Keratinocyte (primary cell): ENCODE results near the gene ZNF544. TPM values are rescaled to one million over a fixed set of nuclear protein-coding genes. Genes with fewer than 3 reads are reported as not detected.

Experiments
- DNase-seq: peaks from one replicate; pipeline ENCODE4 v3.0.0-alpha.2; 2011; ENCODE audit warnings: low read depth, missing footprints, low spot score
- FAIRE-seq: peaks from 2 replicates; lab custom pipeline; 2011; peaks lifted over from hg19 to GRCh38; lab: Jason Lieb, UNC
- H2AFZ ChIP-seq: 2 replicates; pipeline ENCODE4 v1.6.0; 2012; ENCODE audit warnings: low read length, control low read depth, inconsistent platforms; ENCODE audit not compliant: control insufficient read depth
- H3K27ac ChIP-seq: 2 replicates; pipeline ENCODE4 v1.5.1; 2011; ENCODE audit warnings: low read length; ENCODE audit not compliant: control insufficient read depth, insufficient read depth
- H3K27me3 ChIP-seq: 3 replicates; pipeline ENCODE4 v1.6.0; 2011; ENCODE audit warnings: low read length; ENCODE audit not compliant: control insufficient read depth, insufficient read depth; ENCODE audit errors: extremely low read depth
- H3K36me3 ChIP-seq, 2 experiments: 2 replicates in 1 of 2; 3 replicates in 1 of 2; pipeline ENCODE4 v1.5.1; 2011; ENCODE audit warnings: low read length in 2 of 2, mild to moderate bottlenecking in 1 of 2; ENCODE audit not compliant: control insufficient read depth in 2 of 2, insufficient read depth in 2 of 2; ENCODE audit errors: extremely low read depth in 1 of 2
- H3K4me1 ChIP-seq: 3 replicates; pipeline ENCODE4 v1.5.1; 2011; ENCODE audit warnings: low read length; ENCODE audit not compliant: control insufficient read depth, insufficient read depth; ENCODE audit errors: extremely low read depth
- H3K4me2 ChIP-seq: 3 replicates; pipeline ENCODE4 v1.6.0; 2011; ENCODE audit warnings: low read depth, low read length; ENCODE audit not compliant: control insufficient read depth, insufficient read depth; ENCODE audit errors: extremely low read depth
- H3K4me3 ChIP-seq, 3 experiments: fragments of 200-600 bp in 1 of 3; sonication (generic) in 1 of 3; 2 replicates in 2 of 3; 3 replicates in 1 of 3; pipeline ENCODE4 v1.5.1; 2011 to 2016; ENCODE audit warnings: low read length in 3 of 3, mild to moderate bottlenecking in 3 of 3, control low read depth in 2 of 3, inconsistent platforms in 1 of 3, low read depth in 1 of 3, mixed read lengths in 1 of 3, mixed run types in 1 of 3, moderate library complexity in 1 of 3; ENCODE audit not compliant: control insufficient read depth in 2 of 3, insufficient read depth in 2 of 3; ENCODE audit errors: extremely low read depth in 1 of 3
- H3K79me2 ChIP-seq: 2 replicates; pipeline ENCODE4 v1.6.0; 2012; ENCODE audit warnings: low read length; ENCODE audit not compliant: control insufficient read depth, insufficient read depth
- H3K9ac ChIP-seq: 3 replicates; pipeline ENCODE4 v1.6.0; 2011; ENCODE audit warnings: low read length; ENCODE audit not compliant: control insufficient read depth, insufficient read depth; ENCODE audit errors: extremely low read depth
- H3K9me1 ChIP-seq: 3 replicates; pipeline ENCODE4 v1.6.0; 2011; ENCODE audit warnings: low read length; ENCODE audit not compliant: control insufficient read depth, insufficient read depth; ENCODE audit errors: extremely low read depth
- H3K9me3 ChIP-seq: 2 replicates; pipeline ENCODE4 v1.5.1; 2012; ENCODE audit warnings: low read depth, low read length; ENCODE audit not compliant: control insufficient read depth
- H4K20me1 ChIP-seq: 3 replicates; pipeline ENCODE4 v1.6.0; 2011; ENCODE audit warnings: low read length; ENCODE audit not compliant: control insufficient read depth, insufficient read depth; ENCODE audit errors: extremely low read depth
- CTCF ChIP-seq, 3 experiments: IDR thresholded peaks in 1 of 3; conservative IDR thresholded peaks in 1 of 3; optimal IDR thresholded peaks in 1 of 3; 2 replicates in 2 of 3; 3 replicates in 1 of 3; pipeline versions ENCODE3 to v1.5.1; 2011; ENCODE audit warnings: low read length in 3 of 3, mild to moderate bottlenecking in 3 of 3, moderate library complexity in 2 of 3, control low read depth in 1 of 3, inconsistent platforms in 1 of 3; ENCODE audit not compliant: insufficient read depth in 2 of 3; ENCODE audit errors: extremely low read depth in 1 of 3
- EZH2 ChIP-seq: IDR thresholded peaks from one replicate; pipeline ENCODE4 v1.6.1; 2012; ENCODE audit warnings: inconsistent platforms, mild to moderate bottlenecking, low read length, moderate library complexity
- dilution Hi-C: fragments of 300-500 bp; cut with MboI; formaldehyde crosslinking; loops from one replicate; pipeline ENCODE4 v1.7.0; 2020; ENCODE audit warnings: low sequenced_read_pairs; ENCODE audit not compliant: extremely low pct_ligation_motif_present
- polyA plus RNA-seq, 5 experiments: library from polyadenylated mRNA; depleted of rRNA in 3 of 5; stranded (reverse) in 3 of 5; stranded (forward) in 1 of 5; unstranded in 1 of 5; fragments of >200 nt; gene quantifications; 1 replicate in 1 of 5; 2 replicates in 3 of 5; 3 replicates in 1 of 5; pipeline versions ENCODE4 v1.2.1 to v1.2.3, GENCODE V29; 2011 to 2012; ENCODE audit warnings: missing spikeins in 2 of 5, low read depth in 1 of 5, low replicate concordance in 1 of 5

Gene ZNF544
- polyA plus RNA-seq, 1 donor (not counting 4 experiments of a cell fraction or from before 2014, with no cell fraction given), result 30.9 TPM

GRCh38 chr19:58277748-58278540, 49.2 kb downstream of the ZNF544 start:
- TF ChIP-seq CTCF (optimal IDR thresholded peaks at IDR 0.05 in 1 of 3, IDR thresholded peaks at IDR 0.05 in 1 of 3, conservative IDR thresholded peaks at IDR 0.05 in 1 of 3; ENCODE audit: extremely low read depth in 1 of 3, insufficient read depth in 2 of 3, low read length in 3 of 3), result no peak
- TF ChIP-seq EZH2, result no peak
- Histone ChIP-seq H3K27me3 (no peaks in the 10 kb centered on the region), H3K27ac (peak overlapping the region; percentile 83), H3K9me1 (no peaks in the 10 kb centered on the region), H3K36me3 (peaks cover 0 to 3% of the 10 kb centered on the region in 2 experiments), H3K9ac (peak overlapping the region; percentile 93), H2AFZ (peak overlapping the region; percentile 90), H3K9me3 (no peaks in the 10 kb centered on the region), H3K79me2 (peaks cover 38% of the 10 kb centered on the region), H4K20me1 (no peaks in the 10 kb centered on the region), H3K4me1 (peaks cover 9% of the 10 kb centered on the region), H3K4me2 (peak overlapping the region; percentile 93), H3K4me3 (peak overlapping the region; percentile 88 to 94 (median 88))
- FAIRE-seq (no peak), DNase-seq (no peak)
- dilution Hi-C loops, result no loop called here

GRCh38 chr19:58278541-58279041, 49.9 kb downstream of the ZNF544 start, which contains the start of gene ZNF8:
Gene ZNF8, plus strand, starts transcription at chr19:58278955. Its CDS starts 127 bp downstream, at chr19:58279082.
- Histone ChIP-seq H2AFZ (peak within 1 kb of the TSS; percentile 94), H3K4me2 (peak within 1 kb of the TSS; percentile 94), H3K4me1 (peaks cover 9% of the 10 kb centered on the region), H3K9ac (peak within 1 kb of the TSS; percentile 93), H3K9me3 (no peaks in the 10 kb centered on the region), H4K20me1 (no peaks in the 10 kb centered on the region), H3K27me3 (no peaks in the 10 kb centered on the region), H3K9me1 (no peaks in the 10 kb centered on the region), H3K79me2 (peaks cover 42% of the 10 kb centered on the region), H3K27ac (peak within 1 kb of the TSS; percentile 83), H3K36me3 (peaks cover 0 to 4% of the 10 kb centered on the region in 2 experiments), H3K4me3 (peak within 1 kb of the TSS; percentile 88 to 94 (median 88))
- dilution Hi-C loops, result no loop called here
- peak; percentile 67 for FAIRE-seq
- DNase-seq, result peak; percentile 96
- TF ChIP-seq EZH2, result no peak
- peak in 1 of 3 experiments; percentile 13 for TF ChIP-seq CTCF (optimal IDR thresholded peaks at IDR 0.05 in 1 of 3, IDR thresholded peaks at IDR 0.05 in 1 of 3, conservative IDR thresholded peaks at IDR 0.05 in 1 of 3; ENCODE audit: extremely low read depth in 1 of 3, insufficient read depth in 2 of 3, low read length in 3 of 3)
